ENCODE data around the gene RBM46.

- no peak for TF ChIP-seq MEF2A (IDR thresholded peaks at IDR 0.05; ENCODE audit: insufficient read depth, low read depth, low read length)
- TF ChIP-seq MTA3 (IDR thresholded peaks at IDR 0.05; ENCODE audit: borderline replicate concordance, low read length): no peak
- TF ChIP-seq CTCF (IDR thresholded peaks at IDR 0.05 in 2 of 3, conservative IDR thresholded peaks at IDR 0.05 in 1 of 3; ENCODE audit: control insufficient read depth in 2 of 3, extremely low read depth in 1 of 3, insufficient read depth in 1 of 3, low read depth in 3 of 3, low read length in 3 of 3): no peak
- no peak for TF ChIP-seq ZBED1 (IDR thresholded peaks at IDR 0.05; ENCODE audit: borderline replicate concordance)
- no peak for TF ChIP-seq USF2 (IDR thresholded peaks at IDR 0.05; ENCODE audit: borderline replicate concordance, low read depth, low read length)
- TF ChIP-seq NR2C2 (IDR thresholded peaks at IDR 0.05; ENCODE audit: borderline replicate concordance, control insufficient read depth, insufficient read length, low read depth): no peak
- TF ChIP-seq POU2F2 (IDR thresholded peaks at IDR 0.05; ENCODE audit: borderline replicate concordance, low read depth, low read length): no peak
- TF ChIP-seq HDAC6 (IDR thresholded peaks at IDR 0.05; ENCODE audit: unreplicated experiment): no peak
- TF ChIP-seq EP300 (IDR thresholded peaks at IDR 0.05; ENCODE audit: borderline replicate concordance in 1 of 2, control insufficient read depth in 1 of 2, low read depth in 2 of 2, low read length in 2 of 2): no peak
- no peak for TF ChIP-seq REST (IDR thresholded peaks at IDR 0.05; ENCODE audit: low read depth, low read length)
- TF ChIP-seq SP1 (IDR thresholded peaks at IDR 0.05; ENCODE audit: low read depth, low read length): no peak
- TF ChIP-seq POLR2A (IDR thresholded peaks at IDR 0.05; ENCODE audit: low read depth, low read length): no peak
Observed at GRCh38 chr4:154731756-154732155, 49.3 kb upstream of the RBM46 start.
